Effector memory CD4-positive, alpha-beta T cell (primary cell): ENCODE measurements around the gene SLC35F6.
"Not testable (repeated sequence)": the region's sequence is repeated elsewhere in the genome, so short reads cannot be mapped to it uniquely, and the experiment has no call there.

Source experiments
- DNase-seq, 3 donors: peaks; one replicate each; pipeline ENCODE4 v3.0.0-alpha.2; 2020
- H3K27ac ChIP-seq: 2 replicates; pipeline ENCODE4 v1.7.0; 2013; ENCODE audit warnings: mild to moderate bottlenecking, low read length, moderate library complexity; ENCODE audit not compliant: insufficient read depth, poor library complexity, severe bottlenecking
- H3K27me3 ChIP-seq: replicated peaks from 2 replicates; pipeline ENCODE4 v1.7.0; 2013; ENCODE audit warnings: mild to moderate bottlenecking, low read length; ENCODE audit not compliant: insufficient read depth, control insufficient read depth, poor library complexity, severe bottlenecking
- H3K36me3 ChIP-seq: 2 replicates; pipeline ENCODE4 v1.7.0; 2013; ENCODE audit warnings: mild to moderate bottlenecking, low read length, moderate library complexity; ENCODE audit not compliant: control insufficient read depth, insufficient read depth
- H3K4me1 ChIP-seq: 2 replicates; pipeline ENCODE4 v1.7.0; 2013; ENCODE audit warnings: low read length, mild to moderate bottlenecking; ENCODE audit not compliant: control insufficient read depth, insufficient read depth, poor library complexity, severe bottlenecking
- H3K4me3 ChIP-seq: 2 replicates; pipeline ENCODE4 v1.7.0; 2013; ENCODE audit warnings: low read length, low read depth, mild to moderate bottlenecking; ENCODE audit not compliant: insufficient read depth, poor library complexity, severe bottlenecking
- H3K9me3 ChIP-seq: 2 replicates; pipeline ENCODE4 v1.7.0; 2013; ENCODE audit warnings: mild to moderate bottlenecking, low read length, moderate library complexity; ENCODE audit not compliant: control insufficient read depth

SLC35F6 gene

GRCh38 chr2:26754972-26755670, 9.0 kb upstream of the SLC35F6 start:
- DNase-seq, result no peak
- Histone ChIP-seq H3K27me3 (no peaks in the 10 kb centered on the region), H3K4me3 (no peak overlapping the region), H3K9me3 (no peaks in the 10 kb centered on the region), H3K4me1 (no peaks in the 10 kb centered on the region), H3K36me3 (no peaks in the 10 kb centered on the region), H3K27ac (no peak overlapping the region)

DNA sequence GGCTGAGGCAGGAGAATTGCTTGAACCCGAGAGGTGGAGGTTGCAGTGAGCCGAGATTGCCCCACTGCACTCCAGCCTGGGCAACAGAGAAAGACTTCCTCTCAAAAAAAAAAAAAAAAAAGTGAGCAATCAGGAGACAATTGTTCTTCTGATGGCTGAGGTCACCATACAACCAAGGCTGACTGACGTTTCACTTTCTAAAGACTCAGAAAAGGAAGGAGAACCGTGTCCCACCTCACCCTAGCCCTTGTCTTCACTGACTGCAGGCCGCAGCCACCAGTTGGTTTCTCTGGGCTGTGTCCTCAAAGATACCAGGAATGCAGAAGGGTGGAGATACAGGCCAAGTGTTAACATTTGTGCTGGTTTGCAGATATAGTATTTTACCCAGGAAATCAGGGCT, 7.7 kb upstream of the SLC35F6 start:
- no peaks in the 10 kb centered on the region for H3K4me1 ChIP-seq
- no peak overlapping the region for H3K4me3 ChIP-seq
- H3K36me3 ChIP-seq, result no peaks in the 10 kb centered on the region
- no peak for DNase-seq
- H3K9me3 ChIP-seq, result no peaks in the 10 kb centered on the region
- H3K27me3 ChIP-seq, result no peaks in the 10 kb centered on the region
- H3K27ac ChIP-seq, result no peak overlapping the region

- Histone ChIP-seq H3K4me1 (no peaks in the 10 kb centered on the region), H3K9me3 (no peaks in the 10 kb centered on the region), H3K36me3 (no peaks in the 10 kb centered on the region), H3K4me3 (no peak overlapping the region), H3K27me3 (no peaks in the 10 kb centered on the region), H3K27ac (no peak overlapping the region)
- no peak for DNase-seq
Measured at GRCh38 chr2:26757873-26758789, 6.0 kb upstream of the SLC35F6 start.

DNA sequence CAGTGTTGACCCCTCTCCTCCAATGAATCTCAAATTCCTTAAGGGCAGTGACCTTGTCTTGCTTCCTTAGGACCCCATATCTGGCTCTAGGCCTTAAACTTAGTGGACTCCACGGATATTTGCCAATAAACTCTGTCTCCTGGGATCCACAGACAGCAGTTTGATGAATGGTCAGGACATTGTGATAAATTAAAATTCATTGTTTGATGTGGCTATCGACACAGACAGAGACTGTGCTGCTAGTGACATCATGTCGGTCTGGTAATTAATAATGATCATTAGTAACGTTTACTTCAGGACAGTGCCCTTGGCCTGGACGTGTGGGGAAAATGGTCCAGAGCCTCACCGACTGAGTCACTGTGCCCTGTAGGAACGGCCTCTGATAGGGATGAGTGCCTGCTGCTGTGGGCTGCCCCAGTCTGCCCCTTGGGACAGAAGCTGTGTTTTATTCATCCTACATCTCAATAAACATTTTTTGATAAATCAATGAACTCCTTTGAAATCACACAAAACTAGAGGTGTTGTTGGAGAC, 5.2 kb upstream of the SLC35F6 start:
- no peaks in the 10 kb centered on the region for H3K9me3 ChIP-seq
- H3K27ac ChIP-seq, result no peak overlapping the region
- DNase-seq, result no peak
- H3K4me3 ChIP-seq, result no peak overlapping the region
- H3K27me3 ChIP-seq, result no peaks in the 10 kb centered on the region
- H3K4me1 ChIP-seq, result no peaks in the 10 kb centered on the region
- H3K36me3 ChIP-seq, result no peaks in the 10 kb centered on the region

GRCh38 chr2:26759845-26760244, 4.2 kb upstream of the SLC35F6 start:
- H3K4me1 ChIP-seq, result peaks cover 2% of the 10 kb centered on the region
- H3K9me3 ChIP-seq, result no peaks in the 10 kb centered on the region
- no peak overlapping the region for H3K4me3 ChIP-seq
- H3K27me3 ChIP-seq, result no peaks in the 10 kb centered on the region
- no peak overlapping the region for H3K27ac ChIP-seq
- H3K36me3 ChIP-seq, result no peaks in the 10 kb centered on the region
- DNase-seq, result no peak

GRCh38 chr2:26760991-26761390, 3.1 kb upstream of the SLC35F6 start:
- not testable (repeated sequence) for H3K4me3 ChIP-seq, H3K9me3 ChIP-seq, DNase-seq, H3K36me3 ChIP-seq, H3K27ac ChIP-seq, H3K27me3 ChIP-seq
- peaks cover 14% of the 10 kb centered on the region for H3K4me1 ChIP-seq

DNA sequence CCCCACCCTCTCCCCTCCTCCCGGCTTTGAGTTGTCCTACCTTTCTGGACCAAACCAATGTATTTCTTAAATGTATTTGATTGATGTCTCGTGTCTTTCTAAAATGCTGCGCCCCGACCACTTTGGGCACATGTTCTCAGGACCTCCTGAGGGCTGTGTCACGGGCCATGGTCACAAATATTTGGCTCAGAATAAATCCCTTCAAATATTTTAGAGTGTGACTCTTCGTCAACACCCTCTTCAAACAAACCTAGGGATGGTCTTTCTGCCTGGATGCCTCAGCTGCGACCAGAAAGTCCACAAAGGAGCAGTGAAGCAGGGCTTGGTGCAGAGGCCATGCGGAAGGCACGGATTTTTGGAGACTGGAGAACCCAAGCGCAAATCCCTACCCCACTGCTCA, 1.1 kb upstream of the SLC35F6 start:
- Histone ChIP-seq H3K9me3 (no peaks in the 10 kb centered on the region), H3K27ac (no peak overlapping the region), H3K4me3 (no peak overlapping the region), H3K4me1 (peaks cover 19% of the 10 kb centered on the region), H3K27me3 (no peaks in the 10 kb centered on the region), H3K36me3 (no peaks in the 10 kb centered on the region)
- DNase-seq, result no peak

- peak overlapping the region; percentile 88 for H3K27ac ChIP-seq
- peak overlapping the region; percentile 95 for H3K4me3 ChIP-seq
- no peaks in the 10 kb centered on the region for H3K36me3 ChIP-seq
- no peaks in the 10 kb centered on the region for H3K9me3 ChIP-seq
- H3K4me1 ChIP-seq, result peaks cover 23% of the 10 kb centered on the region
- DNase-seq, result no peak
- no peaks in the 10 kb centered on the region for H3K27me3 ChIP-seq
Measured at GRCh38 chr2:26764906-26765305, 822 bp downstream of the SLC35F6 start.

GRCh38 chr2:26765475-26766200, 1.6 kb downstream of the SLC35F6 start:
- Histone ChIP-seq H3K27ac (no peak overlapping the region), H3K36me3 (no peaks in the 10 kb centered on the region), H3K27me3 (no peaks in the 10 kb centered on the region), H3K4me3 (peak overlapping the region; percentile 95), H3K9me3 (no peaks in the 10 kb centered on the region), H3K4me1 (peaks cover 23% of the 10 kb centered on the region)
- DNase-seq, result no peak
